NT2/D1 (cell line): ENCODE measurements around the gene ARHGAP45.

Source experiments
- DNase-seq: peaks from one replicate; pipeline ENCODE4 v3.0.0-alpha.2; 2011; ENCODE audit warnings: low read depth, low spot score
- H3K27me3 ChIP-seq: 2 replicates; pipeline ENCODE4 v1.6.0; 2011; ENCODE audit warnings: mild to moderate bottlenecking; ENCODE audit not compliant: insufficient read length, insufficient read depth
- H3K36me3 ChIP-seq: 2 replicates; pipeline ENCODE4 v1.6.1; 2011; ENCODE audit warnings: mild to moderate bottlenecking, low read length, mixed read lengths; ENCODE audit not compliant: insufficient read depth, insufficient read length
- H3K4me1 ChIP-seq: 2 replicates; pipeline ENCODE4 v1.5.1; 2011; ENCODE audit not compliant: insufficient read depth, insufficient read length
- H3K4me3 ChIP-seq: 2 replicates; pipeline ENCODE4 v1.5.1; 2011; ENCODE audit warnings: low read depth; ENCODE audit not compliant: insufficient read length
- H3K9ac ChIP-seq: 2 replicates; pipeline ENCODE4 v1.6.0; 2011; ENCODE audit warnings: low read depth; ENCODE audit not compliant: insufficient read length
- H3K9me3 ChIP-seq: 2 replicates; pipeline ENCODE4 v1.5.1; 2011; ENCODE audit warnings: mild to moderate bottlenecking, low read length; ENCODE audit not compliant: insufficient read depth
- SUZ12 ChIP-seq: IDR thresholded peaks from 2 replicates; pipeline ENCODE4 v1.6.1; 2011; ENCODE audit not compliant: insufficient read length, insufficient read depth; ENCODE audit errors: extremely low read depth
- YY1 ChIP-seq: IDR thresholded peaks from 2 replicates; pipeline ENCODE4 v1.6.1; 2011; ENCODE audit not compliant: insufficient read length, insufficient read depth
- ZNF274 ChIP-seq: IDR thresholded peaks from 2 replicates; pipeline ENCODE4 v1.6.1; 2011; ENCODE audit warnings: mild to moderate bottlenecking, low read depth, low read length

The ARHGAP45 gene

DNA sequence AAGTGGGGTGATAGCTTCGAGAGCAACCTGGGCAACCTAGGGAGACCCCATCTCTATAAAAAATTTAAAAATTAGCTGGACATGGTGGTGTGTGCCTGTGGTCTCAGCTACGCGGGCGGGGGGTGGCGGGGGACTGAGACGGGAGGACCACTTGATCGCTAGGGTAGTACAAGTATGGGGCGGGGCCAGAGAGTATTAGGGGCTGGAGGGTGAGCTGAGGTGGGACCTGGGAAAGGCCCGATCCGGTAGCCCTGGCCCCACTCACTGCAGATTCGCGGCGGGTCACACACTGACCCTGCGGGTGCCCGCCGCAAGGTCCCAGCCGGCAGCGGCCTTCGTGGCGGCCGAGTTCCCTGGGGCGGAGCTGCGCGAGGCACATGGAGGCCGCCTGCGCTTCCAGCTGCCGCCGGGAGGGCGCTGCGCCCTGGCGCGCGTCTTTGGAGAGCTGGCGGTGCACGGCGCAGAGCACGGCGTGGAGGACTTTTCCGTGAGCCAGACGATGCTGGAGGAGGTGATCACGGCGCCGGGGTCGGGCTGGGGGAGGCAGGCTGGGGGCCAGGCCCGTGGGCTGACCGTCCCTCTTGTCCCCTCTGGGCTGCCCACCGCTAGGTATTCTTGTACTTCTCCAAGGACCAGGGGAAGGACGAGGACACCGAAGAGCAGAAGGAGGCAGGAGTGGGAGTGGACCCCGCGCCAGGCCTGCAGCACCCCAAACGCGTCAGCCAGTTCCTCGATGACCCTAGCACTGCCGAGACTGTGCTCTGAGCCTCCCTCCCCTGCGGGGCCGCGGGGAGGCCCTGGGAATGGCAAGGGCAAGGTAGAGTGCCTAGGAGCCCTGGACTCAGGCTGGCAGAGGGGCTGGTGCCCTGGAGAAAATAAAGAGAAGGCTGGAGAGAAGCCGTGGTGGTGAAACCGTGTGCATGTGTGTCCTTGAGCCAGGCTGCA is 2.0 kb upstream of the ARHGAP45 start:
- Histone ChIP-seq H3K9ac (peak overlapping the region; percentile 86), H3K9me3 (peaks cover 5% of the 10 kb centered on the region; the same call in 1 of the 2 replicates), H3K36me3 (no peaks in the 10 kb centered on the region), H3K4me3 (peak overlapping the region; percentile 40), H3K27me3 (peaks cover 28% of the 10 kb centered on the region), H3K4me1 (peaks cover 11% of the 10 kb centered on the region)
- no peak for TF ChIP-seq ZNF274
- TF ChIP-seq SUZ12 = no peak
- no peak for TF ChIP-seq YY1
- DNase-seq = no peak

GRCh38 chr19:1065606-1066109 is 1.3 kb upstream of the ARHGAP45 start:
- TF ChIP-seq ZNF274 = no peak
- TF ChIP-seq SUZ12 = no peak
- no peak for TF ChIP-seq YY1
- H3K4me1 ChIP-seq = peaks cover 11% of the 10 kb centered on the region
- peak overlapping the region; percentile 40 for H3K4me3 ChIP-seq
- peaks cover 28% of the 10 kb centered on the region for H3K27me3 ChIP-seq
- no peaks in the 10 kb centered on the region for H3K36me3 ChIP-seq
- H3K9me3 ChIP-seq = peaks cover 4% of the 10 kb centered on the region; the same call in 1 of the 2 replicates
- H3K9ac ChIP-seq = peak overlapping the region; percentile 86
- no peak for DNase-seq

DNA sequence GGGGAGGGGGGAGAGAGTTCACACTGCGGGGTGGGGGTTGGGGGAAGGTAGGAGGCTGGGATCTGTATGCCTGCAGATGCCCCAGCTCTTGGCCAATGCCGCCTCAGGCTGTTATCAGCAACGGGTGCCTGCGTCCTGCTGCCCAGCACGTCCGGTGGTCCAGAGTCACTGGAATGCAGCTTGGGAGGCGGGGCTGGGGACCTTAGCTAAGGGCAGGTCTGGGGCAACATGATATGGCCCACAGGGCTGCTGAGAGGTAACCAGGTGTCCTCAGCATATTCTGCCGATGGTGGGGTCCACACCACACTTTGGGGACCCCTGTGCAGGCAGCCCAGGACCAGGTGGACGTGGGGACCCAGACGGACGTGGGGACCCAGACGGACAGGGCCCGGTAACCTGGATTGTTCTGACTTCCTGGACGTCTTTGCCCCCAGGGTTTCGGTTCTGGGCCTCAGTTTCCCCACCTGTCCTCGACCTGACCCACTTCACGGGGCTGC is 668 bp upstream of the ARHGAP45 start:
- H3K27me3 ChIP-seq = peaks cover 31% of the 10 kb centered on the region
- peak overlapping the region; percentile 85 for H3K9ac ChIP-seq
- H3K4me1 ChIP-seq = peaks cover 16% of the 10 kb centered on the region

GRCh38 chr19:1067341-1067957 is 482 bp downstream of the ARHGAP45 start:
- DNase-seq = no peak
- peak overlapping the region; percentile 32 for H3K9ac ChIP-seq
- H3K9me3 ChIP-seq = peaks cover 4% of the 10 kb centered on the region; the same call in 1 of the 2 replicates
- peak overlapping the region; percentile 26 for H3K4me3 ChIP-seq
- peaks cover 31% of the 10 kb centered on the region for H3K27me3 ChIP-seq
- H3K36me3 ChIP-seq = peaks cover 2% of the 10 kb centered on the region
- peaks cover 16% of the 10 kb centered on the region for H3K4me1 ChIP-seq
- TF ChIP-seq SUZ12 (no peak), YY1 (no peak), ZNF274 (no peak)

More for the DNA sequence above, 668 bp upstream of the ARHGAP45 start:
- Histone ChIP-seq H3K9me3 (peaks cover 4% of the 10 kb centered on the region; the same call in 1 of the 2 replicates), H3K36me3 (no peaks in the 10 kb centered on the region), H3K4me3 (peak overlapping the region; percentile 39)
- DNase-seq = no peak
- TF ChIP-seq ZNF274 (no peak), YY1 (no peak), SUZ12 (no peak)

DNA sequence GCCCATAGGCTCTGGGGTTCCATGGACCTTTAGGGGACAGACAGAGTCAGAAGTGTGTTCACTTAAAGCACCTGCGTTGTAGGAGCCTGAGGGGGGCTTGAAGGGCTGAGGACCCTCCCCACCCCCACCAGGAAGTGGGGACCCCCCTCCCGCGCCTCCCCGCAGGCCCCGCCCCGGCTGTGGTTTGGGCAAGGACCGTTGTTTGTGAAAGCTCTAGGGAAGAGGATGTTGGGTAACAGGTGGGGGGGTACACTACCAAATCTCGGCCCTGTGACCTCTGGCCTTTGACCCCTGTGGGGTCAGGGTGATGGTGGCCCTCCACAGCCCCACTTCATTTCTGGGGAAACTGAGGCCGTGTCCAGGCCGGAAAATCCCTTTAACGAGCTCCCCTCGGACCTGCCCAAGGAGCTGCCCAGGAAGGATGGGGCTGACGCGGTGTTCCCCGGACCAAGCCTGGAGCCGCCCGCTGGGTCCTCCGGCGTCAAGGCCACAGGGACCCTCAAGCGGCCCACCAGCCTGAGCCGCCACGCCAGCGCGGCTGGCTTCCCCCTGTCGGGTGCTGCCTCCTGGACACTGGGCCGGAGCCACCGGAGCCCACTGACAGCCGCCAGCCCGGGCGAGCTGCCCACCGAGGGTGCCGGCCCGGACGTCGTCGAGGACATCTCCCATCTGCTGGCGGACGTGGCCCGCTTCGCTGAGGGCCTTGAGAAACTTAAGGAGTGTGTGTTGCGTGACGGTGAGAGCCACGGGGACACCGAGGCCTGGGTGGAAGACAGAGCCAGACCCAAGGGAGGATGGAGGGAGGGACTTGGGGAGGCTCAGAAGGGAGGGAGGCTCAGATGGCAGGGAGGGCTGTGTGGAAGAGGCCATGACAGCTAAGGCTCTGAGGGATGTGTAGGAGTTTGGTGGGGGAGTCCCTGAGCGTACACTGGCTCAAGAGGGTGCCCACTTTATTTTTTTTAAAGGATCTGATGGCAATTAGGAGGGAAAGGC is 1.3 kb downstream of the ARHGAP45 start:
- Histone ChIP-seq H3K4me3 (no peak overlapping the region), H3K9me3 (no peaks in the 10 kb centered on the region), H3K9ac (peak overlapping the region; percentile 32), H3K27me3 (peaks cover 31% of the 10 kb centered on the region), H3K4me1 (peaks cover 19% of the 10 kb centered on the region), H3K36me3 (peaks cover 9% of the 10 kb centered on the region)
- no peak for DNase-seq
- TF ChIP-seq YY1 (no peak), SUZ12 (no peak), ZNF274 (no peak)

DNA sequence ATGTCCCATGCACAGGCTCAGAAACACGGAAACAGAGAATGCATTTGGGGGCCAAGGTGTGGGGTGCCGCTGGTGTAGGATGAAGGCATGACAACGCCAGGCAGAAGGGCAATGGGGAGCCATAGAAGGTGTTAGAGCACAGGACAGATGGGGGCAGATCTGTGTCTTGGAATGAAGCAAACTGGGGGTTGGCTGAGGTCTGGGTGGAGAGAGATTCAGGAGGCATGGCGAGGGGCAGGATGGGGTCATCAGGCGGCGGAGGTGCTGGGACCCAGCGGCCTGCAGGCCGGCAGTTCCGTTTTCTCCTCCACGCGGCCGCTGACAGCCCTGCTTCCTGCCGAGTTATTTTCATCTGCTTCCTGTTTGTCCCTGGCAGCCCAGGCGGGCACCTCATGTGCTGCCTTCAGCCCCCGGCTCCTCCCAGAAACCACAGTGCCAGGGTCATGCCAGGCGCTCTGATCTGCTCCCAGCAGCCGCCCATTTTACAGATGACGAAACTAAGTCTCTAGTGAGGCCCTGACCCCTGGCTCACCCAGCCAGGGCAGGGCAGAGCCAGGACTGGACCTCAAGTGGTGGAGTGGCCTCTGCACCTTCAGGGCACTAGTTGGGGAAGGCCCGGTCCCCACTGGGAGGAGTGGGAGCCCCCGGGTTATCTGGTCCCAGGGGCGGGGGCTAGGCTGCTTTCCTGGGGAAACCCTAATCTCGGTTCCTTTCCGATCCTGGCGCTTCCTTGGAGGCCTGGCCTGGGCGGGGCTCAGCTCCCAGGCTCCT is 2.2 kb downstream of the ARHGAP45 start:
- Histone ChIP-seq H3K27me3 (peaks cover 31% of the 10 kb centered on the region), H3K9ac (no peak overlapping the region), H3K36me3 (peaks cover 16% of the 10 kb centered on the region), H3K9me3 (no peaks in the 10 kb centered on the region), H3K4me1 (peaks cover 19% of the 10 kb centered on the region), H3K4me3 (no peak overlapping the region)
- TF ChIP-seq YY1 = no peak
- TF ChIP-seq ZNF274 = no peak
- TF ChIP-seq SUZ12 = no peak
- DNase-seq = no peak
